ENCODE measurements around the gene MRI1.
A peak's percentile ranks its signal among the peaks of the same experiment; 100 is the strongest.
"Not testable (repeated sequence)": the region's sequence is repeated elsewhere in the genome, so short reads cannot be mapped to it uniquely, and the experiment has no call there.

MRI1 gene

GRCh38 chr19:13762635-13763235 is 1.6 kb upstream of the MRI1 start:
- no peak for DNase-seq

GRCh38 chr19:13763265-13763664 is 1.1 kb upstream of the MRI1 start:
- DNase-seq, result no peak

GRCh38 chr19:13764821-13765394 is 586 bp downstream of the MRI1 start:
- DNase-seq, result peak; percentile 50

GRCh38 chr19:13765395-13766094 is 1.2 kb downstream of the MRI1 start:
- no peak for DNase-seq

- DNase-seq, result no peak
Measured at GRCh38 chr19:13766095-13766481, 1.8 kb downstream of the MRI1 start.

GRCh38 chr19:13768510-13768909 is 4.2 kb downstream of the MRI1 start:
- DNase-seq, result no peak

GRCh38 chr19:13770013-13770635 is 5.8 kb downstream of the MRI1 start:
- DNase-seq, result no peak

GRCh38 chr19:13774217-13775191 is 10.2 kb downstream of the MRI1 start, which contains the start of gene C19orf53:
C19orf53 (plus strand) TSS chr19:13774456; CDS start chr19:13774478, 22 bp downstream.
- peak; percentile 85 for DNase-seq

GRCh38 chr19:13778398-13778797 is 14.1 kb downstream of the MRI1 start:
- no peak for DNase-seq

- no peak for DNase-seq
Measured at GRCh38 chr19:13778847-13779246, 14.5 kb downstream of the MRI1 start.

- DNase-seq, result not testable (repeated sequence)
Measured at GRCh38 chr19:13779794-13780193, 15.5 kb downstream of the MRI1 start.

GRCh38 chr19:13781547-13781946 is 17.2 kb downstream of the MRI1 start:
- DNase-seq, result no peak

- no peak for DNase-seq
Measured at GRCh38 chr19:13782537-13782936, 18.2 kb downstream of the MRI1 start.

GRCh38 chr19:13783565-13784500 is 19.5 kb downstream of the MRI1 start:
- no peak for DNase-seq

GRCh38 chr19:13784731-13785452 is 20.6 kb downstream of the MRI1 start:
- peak; percentile 63 for DNase-seq

GRCh38 chr19:13788991-13789390 is 24.7 kb downstream of the MRI1 start:
- DNase-seq, result no peak

- no peak for DNase-seq
Measured at GRCh38 chr19:13790354-13790753, 26.0 kb downstream of the MRI1 start.

- DNase-seq, result not testable (repeated sequence)
Measured at GRCh38 chr19:13793317-13793716, 29.0 kb downstream of the MRI1 start.

GRCh38 chr19:13794398-13794756 is 30.1 kb downstream of the MRI1 start:
- no peak for DNase-seq

- peak; percentile 93 for DNase-seq
Measured at GRCh38 chr19:13794757-13795589, 30.7 kb downstream of the MRI1 start, which contains the start of gene ZSWIM4. ZSWIM4 (plus strand) TSS chr19:13795443; CDS start chr19:13795649, 206 bp downstream.

Data from activated CD4-positive, CD25-positive, alpha-beta regulatory T cell treated with anti-CD3 and anti-CD28 coated beads, Interleukin-2, amount 50 U/mL, for 72 hours (primary cell).